Superior temporal gyrus (tissue), 1 donor: ENCODE data around the gene SETD1B.
A peak's percentile ranks its signal among the peaks of the same experiment; 100 is the strongest.
"Not testable (repeated sequence)": the region's sequence is repeated elsewhere in the genome, so short reads cannot be mapped to it uniquely, and the experiment has no call there.

Source experiments
- DNase-seq: peaks from one replicate; pipeline ENCODE4 v3.0.0-alpha.2; 2016; ENCODE audit errors: extremely low spot score

The SETD1B gene

GRCh38 chr12:121857322-121858246 lies 53.8 kb downstream of the SETD1B start:
- no peak for DNase-seq

GRCh38 chr12:121858318-121858661 lies 54.5 kb downstream of the SETD1B start:
- DNase-seq, result no peak

GRCh38 chr12:121858662-121859572 lies 55.1 kb downstream of the SETD1B start, which contains the start of gene HPD:
Gene HPD (minus strand): TSS chr12:121858859. CDS start chr12:121858823, 36 bp downstream.
- DNase-seq, result no peak

- no peak for DNase-seq
These were observed 56.4 kb downstream of the SETD1B start for GRCh38 chr12:121860257-121860656.

GRCh38 chr12:121860699-121861098 lies 56.9 kb downstream of the SETD1B start:
- not testable (repeated sequence) for DNase-seq

- no peak for DNase-seq
These were observed 57.9 kb downstream of the SETD1B start for GRCh38 chr12:121861636-121862254.

- no peak for DNase-seq
These were observed 62.5 kb downstream of the SETD1B start for GRCh38 chr12:121866331-121866730.

GRCh38 chr12:121869229-121869628 lies 65.4 kb downstream of the SETD1B start:
- DNase-seq, result not testable (repeated sequence)

- DNase-seq, result no peak
These were observed 67.7 kb downstream of the SETD1B start for GRCh38 chr12:121871467-121871866.

- peak; percentile 70 for DNase-seq
These were observed 68.9 kb downstream of the SETD1B start for GRCh38 chr12:121872546-121873215.

- no peak for DNase-seq
These were observed 69.4 kb downstream of the SETD1B start for GRCh38 chr12:121873216-121873569.

GRCh38 chr12:121874071-121874470 lies 70.3 kb downstream of the SETD1B start:
- DNase-seq, result no peak

- no peak for DNase-seq
These were observed 71.8 kb downstream of the SETD1B start for GRCh38 chr12:121875582-121875981.

- not testable (repeated sequence) for DNase-seq
These were observed 72.3 kb downstream of the SETD1B start for GRCh38 chr12:121876080-121876447.
